SK-N-SH (cell line): Measurements from ENCODE around the gene PRKCH.

Experiments
- CHD2 ChIP-seq: fragments of 150-350 bp; IDR thresholded peaks from 2 replicates; pipeline ENCODE4 v1.6.1; 2018; ENCODE audit warnings: low read length; ENCODE audit not compliant: partially characterized antibody
- ELF1 ChIP-seq: IDR thresholded peaks from 2 replicates; pipeline ENCODE4 v1.4.0; 2012
- EP300 ChIP-seq, 2 experiments: IDR thresholded peaks; 2 replicates each; pipeline versions ENCODE4 v1.4.0 to v1.6.1; 2012; ENCODE audit warnings: borderline replicate concordance in 1 of 2, low read depth in 1 of 2, low read length in 1 of 2
- EZH2phosphoT487 ChIP-seq: fragments of 200-600 bp; sonication (generic); IDR thresholded peaks from 2 replicates; pipeline ENCODE4 v1.6.1; 2017; ENCODE audit warnings: low read depth, mixed run types, mild to moderate bottlenecking, antibody characterized with exemption, moderate library complexity, borderline replicate concordance
- GATA2 ChIP-seq: sonication (generic); formaldehyde crosslinking; IDR thresholded peaks from 2 replicates; pipeline ENCODE4 v1.5.0; 2020; ENCODE audit warnings: mild to moderate bottlenecking, missing genetic modification reagents
- MEF2A ChIP-seq: IDR thresholded peaks from 2 replicates; pipeline ENCODE4 v1.4.0; 2012; ENCODE audit warnings: low read depth, borderline replicate concordance
- MXI1 ChIP-seq: IDR thresholded peaks from 2 replicates; pipeline ENCODE4 v1.6.1; 2012; ENCODE audit warnings: mild to moderate bottlenecking, low read depth, low read length, improper control_type of control experiment
- POLR2AphosphoS5 ChIP-seq: IDR thresholded peaks from 2 replicates; pipeline ENCODE4 v1.6.1; 2012; ENCODE audit warnings: low read depth, low read length
- RCOR1 ChIP-seq: fragments of 150-350 bp; IDR thresholded peaks from 2 replicates; pipeline ENCODE4 v1.6.1; 2017; ENCODE audit warnings: antibody characterized with exemption, low read length
- SMC3 ChIP-seq: IDR thresholded peaks from 2 replicates; pipeline ENCODE4 v1.6.1; 2012; ENCODE audit warnings: low read depth, low read length, improper control_type of control experiment
- TCF12 ChIP-seq: IDR thresholded peaks from 2 replicates; pipeline ENCODE4 v1.4.0; 2012
- TF ChIP-seq, protein P1 (sequence below): fragments of 200-600 bp; sonication (generic); IDR thresholded peaks from 2 replicates; pipeline ENCODE4 v1.6.1; 2017; ENCODE audit warnings: antibody characterized with exemption, mild to moderate bottlenecking, moderate library complexity
- TF ChIP-seq, protein P2 (sequence below): IDR thresholded peaks from 2 replicates; pipeline ENCODE4 v1.4.0; 2012; ENCODE audit warnings: low read depth, borderline replicate concordance
- TF ChIP-seq, protein P3 (sequence below): IDR thresholded peaks from 2 replicates; pipeline ENCODE4; 2012

- TF ChIP-seq CHD2 (no peak), RCOR1 (no peak), SMC3 (no peak), MEF2A (no peak), EP300 (IDR thresholded peaks at IDR 0.05; ENCODE audit: borderline replicate concordance in 1 of 2, low read depth in 1 of 2, low read length in 1 of 2) (no peak), MXI1 (no peak), POLR2AphosphoS5 (no peak), TCF12 (no peak), EZH2phosphoT487 (no peak), GATA2 (CRISPR knock-in tag) (no peak), ELF1 (no peak)
- TF ChIP-seq, protein P1, sequence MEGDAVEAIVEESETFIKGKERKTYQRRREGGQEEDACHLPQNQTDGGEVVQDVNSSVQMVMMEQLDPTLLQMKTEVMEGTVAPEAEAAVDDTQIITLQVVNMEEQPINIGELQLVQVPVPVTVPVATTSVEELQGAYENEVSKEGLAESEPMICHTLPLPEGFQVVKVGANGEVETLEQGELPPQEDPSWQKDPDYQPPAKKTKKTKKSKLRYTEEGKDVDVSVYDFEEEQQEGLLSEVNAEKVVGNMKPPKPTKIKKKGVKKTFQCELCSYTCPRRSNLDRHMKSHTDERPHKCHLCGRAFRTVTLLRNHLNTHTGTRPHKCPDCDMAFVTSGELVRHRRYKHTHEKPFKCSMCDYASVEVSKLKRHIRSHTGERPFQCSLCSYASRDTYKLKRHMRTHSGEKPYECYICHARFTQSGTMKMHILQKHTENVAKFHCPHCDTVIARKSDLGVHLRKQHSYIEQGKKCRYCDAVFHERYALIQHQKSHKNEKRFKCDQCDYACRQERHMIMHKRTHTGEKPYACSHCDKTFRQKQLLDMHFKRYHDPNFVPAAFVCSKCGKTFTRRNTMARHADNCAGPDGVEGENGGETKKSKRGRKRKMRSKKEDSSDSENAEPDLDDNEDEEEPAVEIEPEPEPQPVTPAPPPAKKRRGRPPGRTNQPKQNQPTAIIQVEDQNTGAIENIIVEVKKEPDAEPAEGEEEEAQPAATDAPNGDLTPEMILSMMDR, result no peak
- TF ChIP-seq, protein P2, sequence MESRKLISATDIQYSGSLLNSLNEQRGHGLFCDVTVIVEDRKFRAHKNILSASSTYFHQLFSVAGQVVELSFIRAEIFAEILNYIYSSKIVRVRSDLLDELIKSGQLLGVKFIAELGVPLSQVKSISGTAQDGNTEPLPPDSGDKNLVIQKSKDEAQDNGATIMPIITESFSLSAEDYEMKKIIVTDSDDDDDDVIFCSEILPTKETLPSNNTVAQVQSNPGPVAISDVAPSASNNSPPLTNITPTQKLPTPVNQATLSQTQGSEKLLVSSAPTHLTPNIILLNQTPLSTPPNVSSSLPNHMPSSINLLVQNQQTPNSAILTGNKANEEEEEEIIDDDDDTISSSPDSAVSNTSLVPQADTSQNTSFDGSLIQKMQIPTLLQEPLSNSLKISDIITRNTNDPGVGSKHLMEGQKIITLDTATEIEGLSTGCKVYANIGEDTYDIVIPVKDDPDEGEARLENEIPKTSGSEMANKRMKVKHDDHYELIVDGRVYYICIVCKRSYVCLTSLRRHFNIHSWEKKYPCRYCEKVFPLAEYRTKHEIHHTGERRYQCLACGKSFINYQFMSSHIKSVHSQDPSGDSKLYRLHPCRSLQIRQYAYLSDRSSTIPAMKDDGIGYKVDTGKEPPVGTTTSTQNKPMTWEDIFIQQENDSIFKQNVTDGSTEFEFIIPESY, result no peak
- TF ChIP-seq, protein P3, sequence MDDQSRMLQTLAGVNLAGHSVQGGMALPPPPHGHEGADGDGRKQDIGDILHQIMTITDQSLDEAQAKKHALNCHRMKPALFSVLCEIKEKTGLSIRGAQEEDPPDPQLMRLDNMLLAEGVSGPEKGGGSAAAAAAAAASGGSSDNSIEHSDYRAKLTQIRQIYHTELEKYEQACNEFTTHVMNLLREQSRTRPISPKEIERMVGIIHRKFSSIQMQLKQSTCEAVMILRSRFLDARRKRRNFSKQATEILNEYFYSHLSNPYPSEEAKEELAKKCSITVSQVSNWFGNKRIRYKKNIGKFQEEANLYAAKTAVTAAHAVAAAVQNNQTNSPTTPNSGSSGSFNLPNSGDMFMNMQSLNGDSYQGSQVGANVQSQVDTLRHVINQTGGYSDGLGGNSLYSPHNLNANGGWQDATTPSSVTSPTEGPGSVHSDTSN, result no peak
These were observed 248.6 kb downstream of the PRKCH start for GRCh38 chr14:61569812-61570548.
